ENCODE results near the gene LCNL1.

LCNL1 gene

GRCh38 chr9:137011907-137012675 lies 29.3 kb downstream of the LCNL1 start:
- DNase-seq (ENCODE audit: low read depth): no peak

GRCh38 chr9:137012694-137013570 lies 30.1 kb downstream of the LCNL1 start:
- DNase-seq (ENCODE audit: low read depth): no peak

DNA sequence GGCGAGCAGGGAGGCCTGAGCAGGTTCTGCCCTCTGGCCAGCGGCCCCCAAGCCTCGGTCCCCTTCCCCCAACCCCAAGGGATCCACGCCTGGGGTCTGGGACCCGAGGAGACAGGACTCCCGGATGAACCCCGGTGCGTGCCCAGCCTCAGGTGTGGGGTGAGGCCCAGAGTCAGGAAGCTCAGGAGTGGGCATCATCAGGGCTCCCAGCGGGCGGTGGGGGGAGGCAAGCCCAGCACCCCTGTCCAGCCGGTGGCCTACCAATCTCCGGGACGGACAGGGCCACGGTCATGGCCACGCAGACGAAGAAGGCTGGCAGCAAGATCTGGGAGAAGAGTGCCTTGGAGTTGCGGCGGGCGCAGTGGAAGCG lies 30.8 kb downstream of the LCNL1 start:
- no peak for DNase-seq (ENCODE audit: low read depth)

DNA sequence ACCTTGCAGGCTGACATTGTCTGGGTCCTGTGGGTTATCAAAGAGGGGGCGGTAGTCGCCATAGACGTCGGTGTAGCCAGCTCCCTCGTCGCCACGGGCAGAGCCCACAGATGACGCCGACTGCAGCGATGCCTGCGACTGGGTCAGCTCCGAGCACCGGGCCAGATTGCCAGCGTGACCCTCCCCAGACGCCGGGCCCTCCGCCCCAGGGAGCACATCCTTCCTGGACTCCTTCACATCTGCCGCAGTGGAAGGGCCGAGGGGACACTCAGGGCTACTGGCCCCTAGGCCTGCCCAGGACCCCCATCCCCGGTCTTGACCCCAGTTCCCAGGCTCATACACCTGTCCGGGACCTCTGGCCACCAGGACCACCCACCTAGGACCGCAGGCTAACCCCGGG lies 31.4 kb downstream of the LCNL1 start:
- no peak for DNase-seq (ENCODE audit: low read depth)

- no peak for DNase-seq (ENCODE audit: low read depth)
Observed at GRCh38 chr9:137014776-137015539, 32.2 kb downstream of the LCNL1 start.

GRCh38 chr9:137015540-137015930 lies 32.7 kb downstream of the LCNL1 start:
- no peak for DNase-seq (ENCODE audit: low read depth)

- no peak for DNase-seq (ENCODE audit: low read depth)
Observed at GRCh38 chr9:137015976-137016375, 33.2 kb downstream of the LCNL1 start.

GRCh38 chr9:137016436-137016835 lies 33.6 kb downstream of the LCNL1 start:
- DNase-seq (ENCODE audit: low read depth): no peak

DNA sequence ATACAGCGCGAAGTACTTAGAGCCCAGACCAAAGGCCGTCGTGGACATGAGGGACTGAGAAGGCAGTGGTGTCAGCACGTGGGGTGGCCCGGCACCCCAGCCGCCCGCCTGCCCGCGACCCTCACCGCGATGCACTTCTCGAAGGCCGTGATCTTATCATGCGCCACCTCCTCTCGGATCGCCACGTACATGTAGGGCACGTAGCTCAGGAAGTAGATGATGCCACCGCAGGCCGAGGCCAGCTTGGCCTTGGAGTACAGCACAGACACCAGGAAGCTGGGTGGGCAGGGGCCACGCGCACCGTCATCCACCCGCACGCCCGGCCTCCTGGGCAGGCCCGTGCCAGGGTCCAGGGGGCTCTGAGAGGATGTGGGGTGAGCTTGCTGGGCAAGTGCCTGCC lies 34.3 kb downstream of the LCNL1 start:
- DNase-seq (ENCODE audit: low read depth): no peak

- DNase-seq (ENCODE audit: low read depth): no peak
Observed at GRCh38 chr9:137017791-137018497, 35.2 kb downstream of the LCNL1 start.

DNA sequence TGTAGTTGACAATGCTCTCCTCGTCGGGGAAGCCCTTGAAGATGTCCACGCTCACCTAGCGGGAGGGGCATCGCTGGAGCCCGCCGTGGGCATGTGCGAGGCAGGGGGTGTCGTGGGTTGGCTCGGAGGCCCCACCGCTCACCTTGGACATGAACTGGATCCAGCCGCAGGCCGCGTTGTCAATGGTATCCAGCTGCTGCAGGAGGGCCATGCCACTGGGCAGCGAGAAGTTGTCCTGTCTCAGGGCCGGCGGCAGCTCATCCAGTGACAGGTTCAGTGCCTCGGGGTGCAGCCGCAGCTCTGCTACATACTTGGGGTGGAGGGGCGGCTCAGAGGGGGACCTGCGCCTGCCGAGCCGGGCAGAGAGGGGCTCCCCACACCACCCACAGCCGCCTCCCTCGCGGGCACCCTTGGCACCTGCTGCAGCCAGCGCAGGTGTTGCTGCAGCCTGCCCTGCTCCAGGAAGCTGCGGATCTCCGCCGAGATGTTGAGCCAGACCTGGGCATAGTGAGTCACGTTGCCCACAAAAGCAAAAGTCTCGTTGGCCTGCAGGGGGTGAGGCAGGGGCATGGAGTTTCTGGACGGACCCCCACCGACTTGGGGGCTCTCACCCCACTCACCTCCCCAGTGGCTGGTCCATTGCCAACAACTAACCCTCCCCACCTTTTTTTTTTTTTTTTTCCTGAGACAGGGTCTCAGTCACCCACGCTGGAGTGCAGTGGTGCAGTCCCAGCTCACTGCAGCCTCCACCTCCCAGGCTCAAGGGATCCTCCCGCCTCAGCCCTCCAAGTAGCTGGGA lies 36.2 kb downstream of the LCNL1 start:
- DNase-seq (ENCODE audit: low read depth): no peak

DNA sequence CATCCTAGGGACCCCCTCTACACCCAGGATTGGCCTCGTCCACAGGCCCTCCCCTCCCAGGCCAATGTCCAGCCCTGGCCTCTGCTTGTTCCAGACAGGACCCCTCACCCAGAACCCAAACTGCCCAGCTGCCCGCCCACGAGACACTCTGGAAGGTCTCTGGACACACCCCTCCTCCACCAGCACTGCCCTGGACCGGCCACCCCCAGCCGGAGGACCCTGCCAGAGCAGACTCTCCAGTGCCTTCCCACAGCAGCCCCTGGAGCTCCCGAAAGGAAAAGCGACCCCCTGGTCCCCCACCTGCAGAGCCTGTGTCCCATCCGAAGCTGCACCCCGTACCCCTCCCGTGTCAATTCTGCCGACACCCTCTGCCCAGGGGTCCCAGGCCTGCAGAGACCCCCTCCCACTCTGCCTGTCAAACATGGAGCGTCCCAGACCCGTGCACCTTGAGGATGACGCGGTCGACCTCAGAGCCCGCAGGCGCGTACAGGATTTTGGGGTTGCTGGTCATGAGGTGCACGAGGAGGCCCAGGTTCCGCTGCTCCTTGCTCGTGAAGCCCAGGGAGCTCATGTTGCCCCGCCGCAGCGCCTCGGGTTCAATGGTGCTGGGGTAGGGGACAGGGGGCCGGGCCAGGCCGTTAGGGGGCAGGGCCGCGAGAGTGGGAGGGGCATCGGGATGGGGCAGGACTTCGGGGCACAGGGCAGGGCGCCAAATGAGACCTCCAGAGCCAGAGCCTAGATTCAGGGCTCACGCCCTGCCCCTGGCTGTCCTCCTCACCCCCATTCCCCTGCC lies 37.3 kb downstream of the LCNL1 start:
- DNase-seq (ENCODE audit: low read depth): no peak

DNA sequence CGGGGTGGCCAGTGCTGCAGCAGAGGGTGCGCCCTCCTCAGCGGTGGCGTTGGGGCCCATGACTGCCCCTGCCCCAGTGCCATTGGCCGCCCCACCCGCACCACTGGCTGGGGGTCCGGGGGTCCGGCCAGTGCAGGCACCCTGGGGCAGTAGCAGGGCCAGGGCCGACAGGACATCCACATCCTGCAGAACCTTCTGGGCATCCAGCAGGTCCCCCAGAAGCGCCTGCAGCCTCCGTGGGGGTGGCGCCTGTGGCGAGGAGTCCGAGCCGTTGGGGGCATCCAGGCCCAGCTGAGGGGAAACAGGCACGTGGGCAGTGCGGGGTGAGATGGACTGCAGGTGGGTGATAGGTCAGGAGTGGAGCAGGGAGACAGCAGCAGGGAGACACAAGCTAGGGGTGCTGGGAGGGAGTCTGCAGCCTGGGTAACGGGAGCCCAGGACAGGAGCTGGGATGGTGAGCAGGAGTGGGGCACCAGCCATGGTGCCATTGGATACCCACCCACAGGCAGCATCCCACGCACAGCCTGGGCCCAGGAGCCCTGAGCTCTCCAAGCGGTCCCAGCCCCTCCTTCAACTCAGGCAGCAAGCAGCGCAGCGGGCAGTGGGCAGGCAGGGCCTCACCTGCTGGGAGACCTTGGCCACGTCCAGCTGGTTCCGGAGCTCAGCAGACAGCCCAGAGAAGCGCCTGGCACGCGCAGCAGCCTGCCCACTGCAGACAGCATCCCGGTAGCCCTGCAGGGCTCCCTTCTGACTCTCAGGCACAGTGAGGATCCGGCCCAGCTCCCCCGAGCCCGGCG lies 38.2 kb downstream of the LCNL1 start:
- no peak for DNase-seq (ENCODE audit: low read depth)

DNA sequence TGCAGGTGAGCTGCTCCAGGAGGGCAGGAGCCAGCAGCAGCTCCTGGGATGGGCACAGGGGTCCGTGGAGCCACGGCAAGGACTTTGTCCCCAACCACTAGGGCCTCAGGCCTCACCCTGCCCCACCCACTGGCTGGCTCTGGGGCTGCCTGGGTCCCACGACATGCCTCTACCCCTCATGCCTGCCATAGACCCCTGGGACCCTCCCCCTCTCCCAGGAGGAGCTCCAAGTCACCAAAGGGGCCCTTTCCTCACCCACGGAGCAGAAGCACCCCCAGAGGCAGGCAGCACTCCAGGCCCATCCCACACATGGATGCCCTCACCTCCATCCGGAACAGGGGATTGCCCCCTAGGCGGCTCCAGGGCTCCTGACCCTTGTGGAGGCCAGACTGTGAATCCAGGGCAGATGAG lies 38.8 kb downstream of the LCNL1 start:
- DNase-seq (ENCODE audit: low read depth): no peak

- DNase-seq (ENCODE audit: low read depth): peak; percentile 49
Observed at GRCh38 chr9:137021979-137022661, 39.3 kb downstream of the LCNL1 start.

GRCh38 chr9:137022662-137023008 lies 39.8 kb downstream of the LCNL1 start:
- no peak for DNase-seq (ENCODE audit: low read depth)

DNA sequence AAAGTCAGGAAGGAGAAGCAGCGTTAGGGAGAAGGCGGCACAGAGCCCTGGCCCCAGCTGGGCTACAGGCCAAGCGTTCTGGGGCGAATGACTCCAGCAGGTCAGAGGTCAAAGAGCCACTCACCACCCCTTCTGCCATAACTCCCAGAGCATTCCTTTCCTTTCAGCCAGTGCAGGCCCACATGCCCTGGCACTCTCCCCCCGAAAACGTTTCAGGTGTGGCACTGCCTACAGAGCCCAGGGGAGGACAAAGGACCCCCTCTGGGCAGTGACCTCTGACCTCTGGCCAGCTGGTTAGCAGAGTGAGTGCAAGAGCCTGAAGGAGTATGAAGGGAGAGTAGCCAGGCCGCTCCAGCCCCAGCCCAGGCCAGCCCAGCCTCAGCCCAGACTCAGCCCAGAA lies 40.4 kb downstream of the LCNL1 start:
- no peak for DNase-seq (ENCODE audit: low read depth)

- no peak for DNase-seq (ENCODE audit: low read depth)
Observed at GRCh38 chr9:137023583-137023991, 40.8 kb downstream of the LCNL1 start.

DNA sequence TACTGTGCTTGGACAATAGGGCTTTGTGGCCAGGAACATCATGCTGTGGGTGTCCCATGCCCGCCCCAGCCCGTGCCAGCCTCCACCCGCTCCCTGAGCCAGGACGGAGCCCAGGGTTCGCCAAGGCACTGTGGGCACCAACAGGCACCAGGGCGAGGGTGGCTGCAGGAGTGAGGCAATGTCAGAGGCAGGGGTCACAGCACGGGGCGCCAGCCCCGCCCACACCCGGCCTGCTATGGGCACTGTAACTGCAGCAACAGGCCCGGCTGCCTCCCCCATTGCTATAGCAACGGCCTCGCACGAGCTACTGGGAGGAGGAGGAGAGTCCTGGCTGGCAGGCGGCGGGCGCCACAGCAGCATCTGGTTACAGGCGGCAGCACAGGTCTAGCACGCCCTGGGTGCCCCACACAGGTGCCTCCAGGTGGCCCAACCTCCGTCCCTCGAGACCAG lies 42.7 kb downstream of the LCNL1 start:
- no peak for DNase-seq (ENCODE audit: low read depth)
